ENCODE data around the gene GATC. TPM values are rescaled to one million over a fixed set of nuclear protein-coding genes. Genes with fewer than 3 reads are reported as not detected.

GATC gene
- total RNA-seq, 4 donors from 2014 or later = 17.5 to 27.8 (median 21.0) TPM

- Histone ChIP-seq H3K4me3 (no peak overlapping the region), H3K27ac (no peak overlapping the region), H3K4me1 (peaks cover 48% of the 10 kb centered on the region), H3K9me3 (no peaks in the 10 kb centered on the region), H3K36me3 (no peaks in the 10 kb centered on the region), H3K27me3 (no peaks in the 10 kb centered on the region)
- TF ChIP-seq POLR2A (IDR thresholded peaks at IDR 0.05) = no peak
- TF ChIP-seq CTCF (IDR thresholded peaks at IDR 0.05) = no peak
- no peak for TF ChIP-seq EP300 (IDR thresholded peaks at IDR 0.05)
- TF ChIP-seq POLR2AphosphoS5 (IDR thresholded peaks at IDR 0.05) = no peak
- no peak for DNase-seq (ENCODE audit: low spot score in 2 of 2)
Observed at GRCh38 chr12:120472521-120472920, 26.3 kb downstream of the GATC start.

GRCh38 chr12:120473807-120474615 lies 27.8 kb downstream of the GATC start:
- no peak overlapping the region for H3K4me3 ChIP-seq
- TF ChIP-seq POLR2AphosphoS5 (IDR thresholded peaks at IDR 0.05) (no peak), POLR2A (IDR thresholded peaks at IDR 0.05) (no peak), EP300 (IDR thresholded peaks at IDR 0.05) (no peak), CTCF (IDR thresholded peaks at IDR 0.05) (no peak)
- 61% methylated on average over 6 of the region's 6 CpGs for WGBS
- H3K4me1 ChIP-seq = peaks cover 38% of the 10 kb centered on the region
- H3K27me3 ChIP-seq = no peaks in the 10 kb centered on the region
- H3K9me3 ChIP-seq = no peaks in the 10 kb centered on the region
- H3K36me3 ChIP-seq = no peaks in the 10 kb centered on the region
- peak overlapping the region; percentile 72 for H3K27ac ChIP-seq
- DNase-seq (ENCODE audit: low spot score in 2 of 2) = no peak

- H3K27me3 ChIP-seq = no peaks in the 10 kb centered on the region
- 2% methylated on average over 2 of the region's 2 CpGs for WGBS
- H3K36me3 ChIP-seq = no peaks in the 10 kb centered on the region
- H3K4me3 ChIP-seq = no peak overlapping the region
- TF ChIP-seq POLR2AphosphoS5 (IDR thresholded peaks at IDR 0.05) (no peak), POLR2A (IDR thresholded peaks at IDR 0.05) (no peak), EP300 (IDR thresholded peaks at IDR 0.05) (no peak), CTCF (IDR thresholded peaks at IDR 0.05) (no peak)
- no peak for DNase-seq (ENCODE audit: low spot score in 2 of 2)
- no peaks in the 10 kb centered on the region for H3K9me3 ChIP-seq
- peak overlapping the region; percentile 72 for H3K27ac ChIP-seq
- H3K4me1 ChIP-seq = peaks cover 38% of the 10 kb centered on the region
Observed at GRCh38 chr12:120474616-120474960, 28.3 kb downstream of the GATC start.

GRCh38 chr12:120475643-120476042 lies 29.4 kb downstream of the GATC start:
- DNase-seq (ENCODE audit: low spot score in 2 of 2) = no peak
- 90% methylated on average over 1 of the region's 1 CpG for WGBS
- no peaks in the 10 kb centered on the region for H3K36me3 ChIP-seq
- H3K4me1 ChIP-seq = peaks cover 28% of the 10 kb centered on the region
- H3K9me3 ChIP-seq = no peaks in the 10 kb centered on the region
- no peak overlapping the region for H3K4me3 ChIP-seq
- H3K27ac ChIP-seq = no peak overlapping the region
- TF ChIP-seq EP300 (IDR thresholded peaks at IDR 0.05) = no peak
- no peak for TF ChIP-seq POLR2A (IDR thresholded peaks at IDR 0.05)
- TF ChIP-seq POLR2AphosphoS5 (IDR thresholded peaks at IDR 0.05) = no peak
- no peak for TF ChIP-seq CTCF (IDR thresholded peaks at IDR 0.05)
- H3K27me3 ChIP-seq = no peaks in the 10 kb centered on the region

- Histone ChIP-seq H3K36me3 (peaks cover 6% of the 10 kb centered on the region), H3K4me1 (peaks cover 7% of the 10 kb centered on the region), H3K27me3 (no peaks in the 10 kb centered on the region), H3K4me3 (no peak overlapping the region), H3K27ac (no peak overlapping the region), H3K9me3 (no peaks in the 10 kb centered on the region)
- TF ChIP-seq POLR2A (IDR thresholded peaks at IDR 0.05) (no peak), CTCF (IDR thresholded peaks at IDR 0.05) (no peak), EP300 (IDR thresholded peaks at IDR 0.05) (no peak), POLR2AphosphoS5 (IDR thresholded peaks at IDR 0.05) (no peak)
- 92% methylated on average over 1 of the region's 1 CpG for WGBS
- no peak for DNase-seq (ENCODE audit: low spot score in 2 of 2)
Observed at GRCh38 chr12:120479458-120479857, 33.2 kb downstream of the GATC start.
